Measurements from ENCODE around the gene OR14A16.

DNA sequence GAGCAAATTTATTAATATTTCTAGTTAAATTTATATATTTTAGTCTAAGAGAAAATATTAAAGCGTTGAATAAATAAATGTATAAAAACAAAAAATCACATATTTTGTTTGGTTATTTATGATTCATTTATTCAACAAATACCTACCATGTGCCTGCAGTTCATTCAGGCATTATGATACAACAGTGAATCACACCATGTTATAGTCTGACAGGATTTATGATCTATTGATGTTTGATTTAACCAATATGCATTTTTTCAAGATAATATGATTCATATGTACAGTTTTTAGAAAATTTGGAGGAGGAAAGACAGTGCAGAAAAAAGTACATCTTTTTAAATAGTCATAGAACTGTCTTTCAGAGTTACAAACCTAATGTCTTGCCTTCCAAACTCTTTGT is 25.7 kb upstream of the OR14A16 start:
- TF ChIP-seq, protein P1, sequence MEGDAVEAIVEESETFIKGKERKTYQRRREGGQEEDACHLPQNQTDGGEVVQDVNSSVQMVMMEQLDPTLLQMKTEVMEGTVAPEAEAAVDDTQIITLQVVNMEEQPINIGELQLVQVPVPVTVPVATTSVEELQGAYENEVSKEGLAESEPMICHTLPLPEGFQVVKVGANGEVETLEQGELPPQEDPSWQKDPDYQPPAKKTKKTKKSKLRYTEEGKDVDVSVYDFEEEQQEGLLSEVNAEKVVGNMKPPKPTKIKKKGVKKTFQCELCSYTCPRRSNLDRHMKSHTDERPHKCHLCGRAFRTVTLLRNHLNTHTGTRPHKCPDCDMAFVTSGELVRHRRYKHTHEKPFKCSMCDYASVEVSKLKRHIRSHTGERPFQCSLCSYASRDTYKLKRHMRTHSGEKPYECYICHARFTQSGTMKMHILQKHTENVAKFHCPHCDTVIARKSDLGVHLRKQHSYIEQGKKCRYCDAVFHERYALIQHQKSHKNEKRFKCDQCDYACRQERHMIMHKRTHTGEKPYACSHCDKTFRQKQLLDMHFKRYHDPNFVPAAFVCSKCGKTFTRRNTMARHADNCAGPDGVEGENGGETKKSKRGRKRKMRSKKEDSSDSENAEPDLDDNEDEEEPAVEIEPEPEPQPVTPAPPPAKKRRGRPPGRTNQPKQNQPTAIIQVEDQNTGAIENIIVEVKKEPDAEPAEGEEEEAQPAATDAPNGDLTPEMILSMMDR (IDR thresholded peaks at IDR 0.05), result no peak
- no peak for TF ChIP-seq POLR2A (IDR thresholded peaks at IDR 0.05)
- TF ChIP-seq EP300 (IDR thresholded peaks at IDR 0.05), result no peak
